ENCODE measurements around the gene AGBL4. TPM values are rescaled to one million over a fixed set of nuclear protein-coding genes. Genes with fewer than 3 reads are reported as not detected.
"Not testable (repeated sequence)": the region's sequence is repeated elsewhere in the genome, so short reads cannot be mapped to it uniquely, and the experiment has no call there.

AGBL4 gene
- total and polyA plus RNA-seq, 2 donors, result 0.18 to 0.24 TPM

- no peaks in the 10 kb centered on the region for H3K36me3 ChIP-seq (ENCODE audit: control insufficient read depth in 2 of 2, insufficient read depth in 2 of 2, low read length in 1 of 2)
- H3K27ac ChIP-seq (ENCODE audit: low read depth in 1 of 2, low read length in 1 of 2), result no peak overlapping the region
- H3K27me3 ChIP-seq (ENCODE audit: control insufficient read depth in 2 of 2, insufficient read depth in 1 of 2, low read length in 1 of 2), result no peaks in the 10 kb centered on the region
- no peak overlapping the region for H3K4me3 ChIP-seq (ENCODE audit: low read length in 2 of 2)
- H3K9me3 ChIP-seq (ENCODE audit: control insufficient read depth in 2 of 2, insufficient read depth in 1 of 2, low read length in 1 of 2), result no peaks in the 10 kb centered on the region
- no peak for DNase-seq (ENCODE audit: low read depth in 6 of 9, low spot score in 9 of 9)
- no peaks in the 10 kb centered on the region for H3K4me1 ChIP-seq (ENCODE audit: control insufficient read depth in 2 of 2, insufficient read depth in 2 of 2, low read length in 2 of 2)
Observed at GRCh38 chr1:49319426-49319963, 704.3 kb downstream of the AGBL4 start.

- Histone ChIP-seq H3K27ac (ENCODE audit: low read depth in 1 of 2, low read length in 1 of 2) (no peak overlapping the region), H3K9me3 (ENCODE audit: control insufficient read depth in 2 of 2, insufficient read depth in 1 of 2, low read length in 1 of 2) (no peaks in the 10 kb centered on the region), H3K36me3 (ENCODE audit: control insufficient read depth in 2 of 2, insufficient read depth in 2 of 2, low read length in 1 of 2) (no peaks in the 10 kb centered on the region), H3K4me3 (ENCODE audit: low read length in 2 of 2) (no peak overlapping the region), H3K27me3 (ENCODE audit: control insufficient read depth in 2 of 2, insufficient read depth in 1 of 2, low read length in 1 of 2) (no peaks in the 10 kb centered on the region), H3K4me1 (ENCODE audit: control insufficient read depth in 2 of 2, insufficient read depth in 2 of 2, low read length in 2 of 2) (no peaks in the 10 kb centered on the region)
- WGBS, result 93% methylated on average over 2 of the region's 2 CpGs
- no peak for DNase-seq (ENCODE audit: low read depth in 6 of 9, low spot score in 9 of 9)
Observed at GRCh38 chr1:49318218-49318617, 705.5 kb downstream of the AGBL4 start.

GRCh38 chr1:49307457-49307856 lies 716.3 kb downstream of the AGBL4 start:
- no peak overlapping the region for H3K4me3 ChIP-seq (ENCODE audit: low read length in 2 of 2)
- no peaks in the 10 kb centered on the region for H3K27me3 ChIP-seq (ENCODE audit: control insufficient read depth in 2 of 2, insufficient read depth in 1 of 2, low read length in 1 of 2)
- no peak overlapping the region for H3K27ac ChIP-seq (ENCODE audit: low read depth in 1 of 2, low read length in 1 of 2)
- no peaks in the 10 kb centered on the region for H3K4me1 ChIP-seq (ENCODE audit: control insufficient read depth in 2 of 2, insufficient read depth in 2 of 2, low read length in 2 of 2)
- no peak for DNase-seq (ENCODE audit: low read depth in 6 of 9, low spot score in 9 of 9)
- H3K36me3 ChIP-seq (ENCODE audit: control insufficient read depth in 2 of 2, insufficient read depth in 2 of 2, low read length in 1 of 2), result no peaks in the 10 kb centered on the region
- H3K9me3 ChIP-seq (ENCODE audit: control insufficient read depth in 2 of 2, insufficient read depth in 1 of 2, low read length in 1 of 2), result no peaks in the 10 kb centered on the region

DNA sequence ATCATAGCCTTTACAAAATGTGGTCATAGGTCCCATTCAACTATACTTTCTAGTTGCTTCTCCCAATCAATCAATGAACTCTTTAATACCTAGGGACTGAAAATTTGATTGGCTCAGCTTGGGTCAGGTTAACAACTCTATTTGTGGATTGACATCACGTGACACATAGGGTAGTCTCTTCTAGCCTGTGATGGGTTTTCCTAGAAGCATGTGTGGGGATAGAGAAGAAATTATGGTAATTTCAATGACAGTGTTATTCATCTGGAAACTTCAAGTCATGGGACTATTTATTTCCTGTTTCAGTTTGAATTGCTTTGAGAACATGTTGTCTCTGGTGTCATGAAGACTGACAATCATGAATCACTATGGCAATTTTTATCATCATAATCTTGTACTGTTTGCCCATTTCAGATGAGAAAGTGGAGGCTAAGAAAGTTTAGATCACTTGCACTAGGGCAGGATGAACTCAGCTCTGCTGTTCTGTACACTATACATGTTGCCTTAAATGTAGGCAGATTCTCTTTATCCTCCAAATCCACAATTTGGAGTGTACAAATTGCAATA lies 717.2 kb downstream of the AGBL4 start:
- H3K36me3 ChIP-seq (ENCODE audit: control insufficient read depth in 2 of 2, insufficient read depth in 2 of 2, low read length in 1 of 2), result no peaks in the 10 kb centered on the region
- H3K9me3 ChIP-seq (ENCODE audit: control insufficient read depth in 2 of 2, insufficient read depth in 1 of 2, low read length in 1 of 2), result no peaks in the 10 kb centered on the region
- no peak for DNase-seq (ENCODE audit: low read depth in 6 of 9, low spot score in 9 of 9)
- H3K27ac ChIP-seq (ENCODE audit: low read depth in 1 of 2, low read length in 1 of 2), result no peak overlapping the region
- H3K27me3 ChIP-seq (ENCODE audit: control insufficient read depth in 2 of 2, insufficient read depth in 1 of 2, low read length in 1 of 2), result no peaks in the 10 kb centered on the region
- H3K4me1 ChIP-seq (ENCODE audit: control insufficient read depth in 2 of 2, insufficient read depth in 2 of 2, low read length in 2 of 2), result no peaks in the 10 kb centered on the region
- H3K4me3 ChIP-seq (ENCODE audit: low read length in 2 of 2), result no peak overlapping the region
- 90% methylated on average over 1 of the region's 1 CpG for WGBS

DNA sequence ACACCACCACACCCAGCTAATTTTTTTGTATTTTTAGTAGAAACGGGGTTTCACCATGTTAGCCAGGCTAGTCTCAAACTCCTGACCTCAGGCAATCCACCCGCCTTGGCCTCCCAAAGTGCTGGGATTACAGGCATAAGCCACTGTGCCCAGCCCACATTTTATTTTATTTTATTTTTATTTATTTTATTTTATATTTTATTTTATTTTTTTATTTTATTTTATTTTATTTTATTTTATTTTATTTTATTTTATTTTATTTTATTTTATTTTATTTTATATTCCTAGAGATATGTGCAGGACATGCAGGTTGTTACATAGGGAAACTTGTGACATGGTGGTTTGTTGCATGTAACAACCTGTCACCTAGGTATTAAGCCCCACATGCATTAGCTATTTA lies 721.4 kb downstream of the AGBL4 start:
- not testable (repeated sequence) for H3K27ac ChIP-seq (ENCODE audit: low read depth in 1 of 2, low read length in 1 of 2); H3K27me3 ChIP-seq (ENCODE audit: control insufficient read depth in 2 of 2, insufficient read depth in 1 of 2, low read length in 1 of 2); H3K4me3 ChIP-seq (ENCODE audit: low read length in 2 of 2); H3K9me3 ChIP-seq (ENCODE audit: control insufficient read depth in 2 of 2, insufficient read depth in 1 of 2, low read length in 1 of 2); H3K4me1 ChIP-seq (ENCODE audit: control insufficient read depth in 2 of 2, insufficient read depth in 2 of 2, low read length in 2 of 2); H3K36me3 ChIP-seq (ENCODE audit: control insufficient read depth in 2 of 2, insufficient read depth in 2 of 2, low read length in 1 of 2); DNase-seq (ENCODE audit: low read depth in 6 of 9, low spot score in 9 of 9)
- WGBS, result 97% methylated on average over 2 of the region's 2 CpGs

GRCh38 chr1:49298304-49298703 lies 725.5 kb downstream of the AGBL4 start:
- no peaks in the 10 kb centered on the region for H3K9me3 ChIP-seq (ENCODE audit: control insufficient read depth in 2 of 2, insufficient read depth in 1 of 2, low read length in 1 of 2)
- no peaks in the 10 kb centered on the region for H3K36me3 ChIP-seq (ENCODE audit: control insufficient read depth in 2 of 2, insufficient read depth in 2 of 2, low read length in 1 of 2)
- H3K27me3 ChIP-seq (ENCODE audit: control insufficient read depth in 2 of 2, insufficient read depth in 1 of 2, low read length in 1 of 2), result no peaks in the 10 kb centered on the region
- WGBS, result 64% methylated on average over 2 of the region's 2 CpGs
- no peaks in the 10 kb centered on the region for H3K4me1 ChIP-seq (ENCODE audit: control insufficient read depth in 2 of 2, insufficient read depth in 2 of 2, low read length in 2 of 2)
- no peak for DNase-seq (ENCODE audit: low read depth in 6 of 9, low spot score in 9 of 9)
- H3K27ac ChIP-seq (ENCODE audit: low read depth in 1 of 2, low read length in 1 of 2), result no peak overlapping the region
- H3K4me3 ChIP-seq (ENCODE audit: low read length in 2 of 2), result no peak overlapping the region

DNA sequence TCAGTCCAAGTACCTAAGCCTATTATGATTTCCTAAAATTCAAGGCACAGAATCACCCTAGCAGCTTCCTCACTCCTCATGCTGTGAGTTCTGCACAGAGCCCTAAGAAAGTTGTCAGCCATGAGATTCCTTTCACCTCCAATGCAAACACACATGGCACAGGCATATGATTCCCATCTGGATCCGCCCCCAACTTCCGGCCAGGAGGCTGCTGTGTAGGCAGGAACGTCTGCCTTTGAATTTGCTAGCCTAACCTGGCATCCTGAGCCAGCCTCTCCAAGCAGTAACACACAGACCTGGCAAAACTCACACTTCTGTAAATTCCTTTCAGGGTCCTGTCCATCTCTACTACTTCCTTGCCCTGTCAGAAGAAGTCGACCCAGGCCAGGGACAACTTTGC lies 726.0 kb downstream of the AGBL4 start:
- H3K4me3 ChIP-seq (ENCODE audit: low read length in 2 of 2), result no peak overlapping the region
- H3K27ac ChIP-seq (ENCODE audit: low read depth in 1 of 2, low read length in 1 of 2), result no peak overlapping the region
- H3K27me3 ChIP-seq (ENCODE audit: control insufficient read depth in 2 of 2, insufficient read depth in 1 of 2, low read length in 1 of 2), result no peaks in the 10 kb centered on the region
- DNase-seq (ENCODE audit: low read depth in 6 of 9, low spot score in 9 of 9), result no peak
- peaks cover 1 to 5% of the 10 kb centered on the region in 2 donors for H3K9me3 ChIP-seq (ENCODE audit: control insufficient read depth in 2 of 2, insufficient read depth in 1 of 2, low read length in 1 of 2)
- H3K36me3 ChIP-seq (ENCODE audit: control insufficient read depth in 2 of 2, insufficient read depth in 2 of 2, low read length in 1 of 2), result no peaks in the 10 kb centered on the region
- H3K4me1 ChIP-seq (ENCODE audit: control insufficient read depth in 2 of 2, insufficient read depth in 2 of 2, low read length in 2 of 2), result no peaks in the 10 kb centered on the region
- WGBS, result 52% methylated on average over 4 of the region's 4 CpGs

- peaks cover 3 to 18% of the 10 kb centered on the region in 2 donors for H3K9me3 ChIP-seq (ENCODE audit: control insufficient read depth in 2 of 2, insufficient read depth in 1 of 2, low read length in 1 of 2)
- H3K4me1 ChIP-seq (ENCODE audit: control insufficient read depth in 2 of 2, insufficient read depth in 2 of 2, low read length in 2 of 2), result no peaks in the 10 kb centered on the region
- no peaks in the 10 kb centered on the region for H3K27me3 ChIP-seq (ENCODE audit: control insufficient read depth in 2 of 2, insufficient read depth in 1 of 2, low read length in 1 of 2)
- H3K36me3 ChIP-seq (ENCODE audit: control insufficient read depth in 2 of 2, insufficient read depth in 2 of 2, low read length in 1 of 2), result no peaks in the 10 kb centered on the region
- H3K27ac ChIP-seq (ENCODE audit: low read depth in 1 of 2, low read length in 1 of 2), result no peak overlapping the region
- no peak for DNase-seq (ENCODE audit: low read depth in 6 of 9, low spot score in 9 of 9)
- 86% methylated on average over 2 of the region's 2 CpGs for WGBS
- H3K4me3 ChIP-seq (ENCODE audit: low read length in 2 of 2), result no peak overlapping the region
Observed at GRCh38 chr1:49294539-49294938, 729.2 kb downstream of the AGBL4 start.

DNA sequence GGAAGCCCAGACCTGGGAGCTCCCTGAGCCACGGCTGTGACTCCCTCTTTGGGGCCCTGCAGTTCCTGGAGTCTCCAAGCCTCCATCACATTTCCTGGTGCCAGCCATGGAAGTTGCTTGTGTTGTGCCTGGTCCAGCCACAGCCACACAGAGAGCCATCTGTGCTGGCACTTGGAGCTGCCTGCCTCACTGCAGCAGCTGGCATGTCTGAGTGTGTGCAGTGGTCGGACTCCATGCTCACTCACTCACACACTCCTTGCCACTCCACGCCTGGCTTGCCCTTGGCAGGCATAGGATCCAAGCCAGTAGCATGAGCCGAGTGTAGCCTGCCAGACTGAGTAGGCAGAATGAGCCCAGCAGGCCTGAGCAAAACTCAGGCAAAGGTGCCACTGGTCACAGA lies 730.7 kb downstream of the AGBL4 start:
- Histone ChIP-seq H3K9me3 (ENCODE audit: control insufficient read depth in 2 of 2, insufficient read depth in 1 of 2, low read length in 1 of 2) (peaks cover 3 to 18% of the 10 kb centered on the region in 2 donors), H3K27me3 (ENCODE audit: control insufficient read depth in 2 of 2, insufficient read depth in 1 of 2, low read length in 1 of 2) (no peaks in the 10 kb centered on the region), H3K4me3 (ENCODE audit: low read length in 2 of 2) (no peak overlapping the region), H3K27ac (ENCODE audit: low read depth in 1 of 2, low read length in 1 of 2) (no peak overlapping the region), H3K4me1 (ENCODE audit: control insufficient read depth in 2 of 2, insufficient read depth in 2 of 2, low read length in 2 of 2) (no peaks in the 10 kb centered on the region), H3K36me3 (ENCODE audit: control insufficient read depth in 2 of 2, insufficient read depth in 2 of 2, low read length in 1 of 2) (no peaks in the 10 kb centered on the region)
- no peak for DNase-seq (ENCODE audit: low read depth in 6 of 9, low spot score in 9 of 9)
- 94% methylated on average over 4 of the region's 4 CpGs for WGBS
